ENCODE measurements around the gene KIF4B. TPM values are rescaled to one million over a fixed set of nuclear protein-coding genes. Genes with fewer than 3 reads are reported as not detected.
"Not testable (repeated sequence)": the region's sequence is repeated elsewhere in the genome, so short reads cannot be mapped to it uniquely, and the experiment has no call there.

The KIF4B gene
- total RNA-seq, 1 experiment from 2014 or later, result 0.03 TPM

DNA sequence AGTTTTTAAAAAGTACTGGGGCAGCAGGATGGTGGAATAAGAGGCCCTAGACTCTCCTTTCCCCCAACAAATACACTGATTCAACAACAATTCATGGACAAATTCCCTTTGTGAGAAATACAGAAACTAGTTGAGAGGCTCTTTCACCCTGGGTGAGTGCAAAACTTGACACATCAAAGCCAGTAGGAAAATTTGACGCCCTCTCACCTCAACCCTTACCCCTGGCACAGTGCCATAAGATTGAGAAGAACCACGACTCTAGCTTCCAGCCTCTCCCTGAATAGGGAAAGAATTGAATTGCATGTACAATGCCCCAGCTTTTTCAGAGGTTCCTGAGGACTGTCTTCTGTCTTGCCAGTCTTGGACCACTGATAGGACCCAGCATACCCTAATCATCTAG lies 12.3 kb downstream of the KIF4B start:
- H3K4me3 ChIP-seq (ENCODE audit: insufficient read depth, low read depth, low read length), result no peak overlapping the region
- H3K27me3 ChIP-seq (ENCODE audit: control insufficient read depth, insufficient read depth, low read length), result no peaks in the 10 kb centered on the region
- no peaks in the 10 kb centered on the region for H3K36me3 ChIP-seq (replicated peaks; ENCODE audit: control insufficient read depth, insufficient read depth, low read length)
- no peak for DNase-seq

DNA sequence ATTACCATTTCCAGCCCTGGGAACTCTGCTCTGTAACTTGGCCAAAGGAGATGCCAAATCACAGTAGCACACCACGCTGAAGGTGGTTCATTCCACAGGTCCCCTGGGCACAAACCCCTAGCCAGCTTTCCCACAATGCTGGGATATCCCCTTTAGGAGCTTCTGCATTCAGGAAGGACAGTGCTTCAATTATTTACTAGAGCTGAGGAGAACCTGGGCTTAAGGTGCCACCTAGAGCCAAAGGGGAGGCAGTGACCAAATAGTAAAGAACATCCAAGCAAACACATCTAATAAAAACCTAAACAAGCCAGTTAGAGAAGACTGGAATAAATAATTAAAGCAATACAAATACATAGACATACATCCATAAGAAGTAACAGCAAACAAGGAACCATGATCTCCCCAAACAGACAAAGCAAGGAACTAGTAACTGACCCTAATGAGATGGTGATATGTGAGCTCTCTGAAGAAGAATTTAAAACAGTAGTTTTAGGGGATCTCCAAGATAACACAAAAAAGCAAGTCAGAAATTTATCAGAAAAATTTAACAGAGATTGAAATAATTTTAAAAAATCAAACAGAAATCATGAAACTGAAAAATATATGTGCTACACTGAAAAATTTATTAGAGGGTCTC lies 14.6 kb downstream of the KIF4B start:
- no peaks in the 10 kb centered on the region for H3K36me3 ChIP-seq (replicated peaks; ENCODE audit: control insufficient read depth, insufficient read depth, low read length)
- H3K4me3 ChIP-seq (ENCODE audit: insufficient read depth, low read depth, low read length), result no peak overlapping the region

DNA sequence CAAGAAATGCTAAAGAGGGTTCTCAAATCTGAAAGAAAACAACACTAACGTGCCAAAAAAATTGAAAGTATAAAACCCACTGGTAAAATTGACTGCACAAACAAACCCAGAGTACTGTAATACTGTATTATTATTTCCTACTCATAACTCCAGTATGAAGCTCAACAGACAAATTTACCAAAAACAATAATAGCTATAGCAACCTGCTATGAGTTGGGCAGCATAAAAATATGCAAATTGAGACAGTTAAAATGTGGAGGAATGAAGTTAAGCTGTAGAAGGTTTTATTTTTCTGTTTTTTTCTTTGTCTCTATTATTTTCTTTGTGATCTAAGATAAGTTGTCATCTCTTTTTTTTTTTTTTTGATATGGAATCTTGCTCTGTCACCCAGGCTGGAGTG lies 15.7 kb downstream of the KIF4B start:
- Histone ChIP-seq H3K36me3 (replicated peaks; ENCODE audit: control insufficient read depth, insufficient read depth, low read length) (no peaks in the 10 kb centered on the region), H3K4me3 (ENCODE audit: insufficient read depth, low read depth, low read length) (no peak overlapping the region), H3K27me3 (ENCODE audit: control insufficient read depth, insufficient read depth, low read length) (no peaks in the 10 kb centered on the region)
- no peak for DNase-seq

More for the DNA sequence above, 14.6 kb downstream of the KIF4B start:
- peak; percentile 42 for DNase-seq
- no peaks in the 10 kb centered on the region for H3K27me3 ChIP-seq (ENCODE audit: control insufficient read depth, insufficient read depth, low read length)

DNA sequence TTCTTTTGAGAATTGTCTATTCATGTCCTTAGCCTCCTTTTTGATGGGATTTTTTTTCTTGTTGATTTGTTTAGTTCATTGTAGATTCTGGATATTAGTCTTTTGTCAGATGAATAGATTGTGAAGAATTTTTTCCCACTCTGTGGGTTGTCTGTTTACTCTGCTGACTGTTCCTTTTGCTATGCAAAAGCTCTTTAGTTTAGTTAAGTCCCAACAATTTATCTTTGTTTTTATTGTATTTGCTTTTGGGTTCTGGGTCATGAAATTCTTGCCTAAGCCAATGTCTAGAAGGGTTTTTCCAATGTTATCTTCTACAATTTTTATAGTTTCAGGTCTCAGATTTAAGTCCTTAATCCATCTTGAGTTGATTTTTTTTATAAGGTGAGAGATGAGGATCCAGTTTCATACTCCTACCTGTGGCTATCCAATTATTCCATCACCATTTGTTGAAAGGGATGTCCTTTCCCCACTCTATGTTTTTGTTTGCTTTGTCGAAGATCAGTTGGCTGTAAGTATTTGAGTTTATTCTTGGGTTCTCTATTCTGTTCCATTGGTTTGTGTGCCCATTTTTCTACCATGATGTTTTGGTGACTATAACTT lies 20.7 kb downstream of the KIF4B start:
- H3K4me3 ChIP-seq (ENCODE audit: insufficient read depth, low read depth, low read length); H3K36me3 ChIP-seq (replicated peaks; ENCODE audit: control insufficient read depth, insufficient read depth, low read length); H3K27me3 ChIP-seq (ENCODE audit: control insufficient read depth, insufficient read depth, low read length); DNase-seq: not testable (repeated sequence)

DNA sequence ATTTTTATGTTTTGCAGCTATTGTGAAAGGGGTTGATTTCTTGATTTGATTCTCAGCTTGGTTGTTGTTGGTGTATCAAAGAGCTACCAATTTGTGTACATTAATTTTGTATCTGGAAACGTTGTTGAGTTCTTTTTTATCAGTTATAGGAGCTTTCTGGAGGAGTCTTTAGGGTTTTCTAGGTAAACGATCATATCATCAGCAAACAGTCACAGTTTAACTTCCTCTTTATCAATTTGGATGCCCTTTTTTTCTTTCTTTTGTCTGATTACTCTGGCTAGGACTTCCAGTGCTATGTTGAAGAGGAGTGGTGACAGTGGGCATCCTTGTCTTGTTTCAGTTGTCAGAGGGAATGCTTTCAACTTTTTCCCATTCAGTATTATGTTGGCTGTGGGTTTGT lies 21.5 kb downstream of the KIF4B start:
- H3K27me3 ChIP-seq (ENCODE audit: control insufficient read depth, insufficient read depth, low read length); H3K36me3 ChIP-seq (replicated peaks; ENCODE audit: control insufficient read depth, insufficient read depth, low read length); DNase-seq; H3K4me3 ChIP-seq (ENCODE audit: insufficient read depth, low read depth, low read length): not testable (repeated sequence)

DNA sequence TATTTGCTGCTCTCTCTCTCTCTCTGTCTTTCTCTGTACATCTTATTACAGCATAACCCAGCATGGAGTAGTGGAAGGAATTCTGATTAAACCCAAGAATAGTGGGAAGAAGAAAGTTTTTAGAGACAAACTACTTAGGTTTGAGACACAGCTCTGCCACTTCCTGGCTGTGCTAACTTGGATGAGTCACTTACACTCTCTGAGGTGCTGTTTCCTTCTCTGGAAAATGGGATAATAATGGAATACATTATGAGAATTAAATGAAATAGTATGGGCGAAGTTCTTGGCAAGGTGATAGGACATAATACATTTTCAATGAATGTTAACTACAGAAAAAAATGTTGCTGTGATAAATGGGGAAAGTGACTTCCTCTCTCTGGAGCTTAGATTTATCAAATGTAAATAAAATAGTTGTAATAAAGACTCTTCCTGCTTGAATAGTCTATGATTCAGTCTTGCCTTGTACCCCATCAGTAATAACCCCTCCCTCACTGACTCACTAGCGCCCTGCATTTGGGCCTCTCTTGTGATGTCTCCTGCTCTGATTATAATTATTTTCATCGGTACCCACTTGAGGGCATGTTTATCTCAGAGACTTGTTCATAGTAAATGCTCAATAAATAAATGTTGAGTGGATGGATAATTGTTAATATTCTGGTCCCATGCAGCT lies 27.6 kb downstream of the KIF4B start:
- Histone ChIP-seq H3K27me3 (ENCODE audit: control insufficient read depth, insufficient read depth, low read length) (no peaks in the 10 kb centered on the region), H3K4me3 (ENCODE audit: insufficient read depth, low read depth, low read length) (no peak overlapping the region), H3K36me3 (replicated peaks; ENCODE audit: control insufficient read depth, insufficient read depth, low read length) (no peaks in the 10 kb centered on the region)
- DNase-seq, result no peak

DNA sequence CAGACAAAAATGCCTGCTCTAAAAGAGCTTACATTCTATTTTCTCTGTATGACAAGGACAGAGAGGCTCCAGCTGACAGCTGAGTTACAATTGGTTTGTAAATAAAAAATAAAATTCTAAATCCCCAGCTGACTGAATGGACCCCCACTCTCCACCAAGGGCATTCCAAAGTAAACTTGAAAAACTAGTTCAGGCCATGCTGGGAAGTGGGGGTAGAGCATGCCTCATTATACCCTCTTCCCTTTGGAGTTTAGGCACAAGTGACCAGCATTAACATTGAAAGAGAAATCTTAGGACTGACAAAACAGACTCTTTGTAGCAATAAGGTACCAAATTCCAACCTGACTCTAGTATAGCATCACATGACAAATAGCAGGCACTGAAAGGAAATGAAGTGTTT lies 31.0 kb downstream of the KIF4B start:
- H3K36me3 ChIP-seq (replicated peaks; ENCODE audit: control insufficient read depth, insufficient read depth, low read length), result no peaks in the 10 kb centered on the region
- no peak overlapping the region for H3K4me3 ChIP-seq (ENCODE audit: insufficient read depth, low read depth, low read length)
- no peak for DNase-seq

DNA sequence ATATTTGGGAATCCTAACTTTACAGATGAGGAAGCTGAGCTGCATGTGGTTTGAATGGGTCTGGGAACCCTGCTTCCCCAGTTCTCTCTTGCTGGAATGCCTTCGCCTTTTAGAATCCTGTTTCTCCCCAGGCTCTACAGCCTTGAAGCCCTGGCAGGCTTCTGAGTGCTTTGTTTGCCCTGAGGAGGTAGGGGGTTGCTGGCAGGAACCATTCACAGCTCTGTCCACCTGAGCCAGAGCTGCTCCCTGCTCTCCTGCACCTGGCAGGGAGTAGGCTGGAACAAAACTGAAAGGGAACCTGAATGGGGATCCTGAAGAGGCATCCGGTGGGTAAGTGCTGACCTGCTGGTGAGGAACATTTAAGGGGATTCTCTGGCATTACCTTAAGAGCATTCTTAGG lies 33.0 kb downstream of the KIF4B start:
- Histone ChIP-seq H3K36me3 (replicated peaks; ENCODE audit: control insufficient read depth, insufficient read depth, low read length) (no peaks in the 10 kb centered on the region), H3K4me3 (ENCODE audit: insufficient read depth, low read depth, low read length) (no peak overlapping the region), H3K27me3 (ENCODE audit: control insufficient read depth, insufficient read depth, low read length) (no peaks in the 10 kb centered on the region)
- no peak for DNase-seq

More for the DNA sequence above, 31.0 kb downstream of the KIF4B start:
- H3K27me3 ChIP-seq (ENCODE audit: control insufficient read depth, insufficient read depth, low read length), result no peaks in the 10 kb centered on the region

DNA sequence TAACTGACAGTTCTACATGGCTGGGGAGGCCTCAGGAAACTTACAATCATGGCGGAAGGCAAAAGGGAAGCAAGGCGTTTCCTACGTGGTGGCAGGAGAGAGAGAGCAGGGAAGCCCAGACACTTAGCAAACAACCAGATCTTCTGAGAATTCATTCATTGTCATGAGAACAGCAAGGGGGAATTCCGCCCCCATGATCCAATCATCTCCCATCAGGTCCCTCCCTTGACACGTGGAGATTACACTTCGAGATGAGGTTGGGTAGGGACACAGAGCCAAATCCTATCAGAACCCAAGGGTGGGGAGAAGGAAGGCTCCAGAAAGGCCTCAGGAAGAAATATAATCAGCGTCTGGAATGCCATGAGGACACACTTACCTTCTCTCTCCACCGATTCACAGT lies 34.3 kb downstream of the KIF4B start:
- Histone ChIP-seq H3K27me3 (ENCODE audit: control insufficient read depth, insufficient read depth, low read length) (no peaks in the 10 kb centered on the region), H3K4me3 (ENCODE audit: insufficient read depth, low read depth, low read length) (no peak overlapping the region), H3K36me3 (replicated peaks; ENCODE audit: control insufficient read depth, insufficient read depth, low read length) (no peaks in the 10 kb centered on the region)
- DNase-seq, result no peak

DNA sequence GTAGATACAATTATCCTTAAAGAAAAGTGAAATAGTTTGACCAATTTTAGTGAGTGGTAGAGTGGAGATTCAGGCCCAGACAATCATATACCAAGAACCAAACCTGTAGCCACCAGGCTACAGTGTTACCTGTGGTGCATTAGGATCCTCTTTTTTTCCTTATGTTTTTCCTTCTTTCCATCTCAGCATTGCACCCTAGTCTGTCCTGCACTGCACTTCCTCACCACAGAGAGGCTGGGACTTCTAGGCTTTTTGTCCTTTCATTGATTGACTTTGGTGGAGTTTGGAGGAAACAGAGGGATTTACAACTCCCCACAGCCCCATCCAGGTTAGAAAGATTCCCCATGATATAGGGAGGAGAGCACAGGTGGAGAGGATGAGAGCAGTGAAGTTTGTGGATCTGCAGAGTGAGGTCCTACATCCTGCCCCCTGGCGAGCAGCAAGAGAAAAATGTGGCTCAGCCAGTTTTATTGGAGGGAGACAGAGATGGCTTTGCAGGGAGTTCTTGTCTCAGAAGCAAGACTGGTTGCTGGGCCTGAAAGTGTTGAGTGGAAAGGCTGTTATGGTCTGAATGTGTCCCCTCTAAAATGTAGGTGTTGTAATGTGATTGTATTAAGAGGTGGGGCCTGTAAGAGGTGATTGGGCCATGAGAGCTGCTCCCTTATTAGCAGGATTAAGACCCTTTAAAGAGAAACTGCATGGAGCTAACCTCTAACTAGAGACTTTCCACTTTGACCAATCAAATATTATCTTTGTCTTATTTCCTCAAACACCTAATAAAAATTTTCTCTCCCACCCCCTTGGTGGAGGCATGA lies 36.2 kb downstream of the KIF4B start:
- no peaks in the 10 kb centered on the region for H3K27me3 ChIP-seq (ENCODE audit: control insufficient read depth, insufficient read depth, low read length)
- no peak for DNase-seq
- H3K36me3 ChIP-seq (replicated peaks; ENCODE audit: control insufficient read depth, insufficient read depth, low read length), result no peaks in the 10 kb centered on the region
- no peak overlapping the region for H3K4me3 ChIP-seq (ENCODE audit: insufficient read depth, low read depth, low read length)

DNA sequence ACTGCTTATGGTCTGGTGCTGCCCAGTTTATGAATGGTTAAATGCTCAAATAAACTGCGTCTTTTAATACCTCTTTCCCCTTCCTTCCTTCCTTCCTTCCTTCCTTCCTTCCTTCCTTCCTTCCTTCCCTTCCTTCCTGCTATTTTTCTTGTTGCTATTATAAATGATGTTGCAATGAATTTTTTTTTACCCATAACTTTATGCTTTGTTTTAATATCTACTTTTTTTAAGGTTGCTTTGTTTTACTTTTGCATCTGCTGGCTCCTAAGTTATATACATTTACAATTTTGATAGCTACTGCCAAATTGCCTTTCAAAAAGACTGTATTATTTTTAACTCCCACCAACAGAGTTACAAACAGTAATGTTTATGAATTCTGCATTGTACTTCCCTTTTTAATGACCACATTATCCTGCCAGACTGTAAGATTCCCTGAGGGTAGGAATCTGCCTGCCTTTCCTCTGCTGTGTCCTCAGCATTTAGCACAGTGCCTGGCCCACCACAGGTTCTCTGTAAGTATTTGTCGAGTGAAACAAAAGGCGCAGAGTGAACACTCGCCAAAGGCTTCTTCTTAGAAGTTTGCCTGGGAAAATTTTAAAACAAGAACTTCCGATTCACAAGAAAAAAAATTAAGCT lies 36.9 kb downstream of the KIF4B start:
- Histone ChIP-seq H3K27me3 (ENCODE audit: control insufficient read depth, insufficient read depth, low read length) (no peaks in the 10 kb centered on the region), H3K36me3 (replicated peaks; ENCODE audit: control insufficient read depth, insufficient read depth, low read length) (no peaks in the 10 kb centered on the region), H3K4me3 (ENCODE audit: insufficient read depth, low read depth, low read length) (no peak overlapping the region)
- DNase-seq, result no peak

DNA sequence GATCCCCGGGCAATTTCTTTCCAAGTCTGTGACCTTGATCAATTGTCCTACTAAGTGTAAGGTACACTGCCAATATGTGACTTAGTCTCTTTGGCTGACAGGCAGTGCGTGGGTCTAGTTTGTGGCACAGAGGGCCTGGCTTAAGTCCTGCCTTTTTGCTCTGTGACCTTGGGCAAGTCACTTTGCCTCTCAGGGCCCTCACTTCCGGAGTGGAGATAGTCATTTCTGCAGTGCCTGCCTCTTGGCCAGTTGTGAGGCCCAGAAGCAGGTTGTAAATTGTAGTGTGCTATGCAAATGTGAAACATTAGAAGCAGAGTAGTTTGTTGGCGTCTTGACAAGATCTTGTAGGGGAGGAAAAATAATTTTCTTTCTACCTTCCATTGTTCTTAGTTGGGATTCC lies 39.0 kb downstream of the KIF4B start:
- no peaks in the 10 kb centered on the region for H3K36me3 ChIP-seq (replicated peaks; ENCODE audit: control insufficient read depth, insufficient read depth, low read length)
- no peak for DNase-seq
- H3K27me3 ChIP-seq (ENCODE audit: control insufficient read depth, insufficient read depth, low read length), result no peaks in the 10 kb centered on the region
- H3K4me3 ChIP-seq (ENCODE audit: insufficient read depth, low read depth, low read length), result no peak overlapping the region

DNA sequence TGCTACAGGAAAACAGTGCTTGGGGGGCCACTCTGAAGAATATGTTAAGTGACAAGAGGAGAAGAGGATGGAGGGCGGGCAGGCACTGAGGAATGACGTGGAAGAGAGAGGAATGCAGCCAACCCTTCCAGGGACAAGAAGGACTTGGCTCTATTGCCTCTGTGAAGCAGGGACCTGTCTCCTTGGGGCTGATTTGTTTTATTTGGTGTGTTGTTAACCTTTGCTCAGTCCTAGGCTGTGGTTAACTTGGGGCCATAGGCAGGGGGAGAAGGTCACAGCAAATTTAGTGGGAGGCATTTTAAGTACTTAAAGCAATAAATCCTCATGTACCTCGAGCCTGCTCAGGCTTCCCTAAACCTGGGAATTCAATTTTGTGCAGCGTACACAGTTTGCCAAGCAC lies 39.9 kb downstream of the KIF4B start:
- DNase-seq, result no peak
- H3K4me3 ChIP-seq (ENCODE audit: insufficient read depth, low read depth, low read length), result no peak overlapping the region
- H3K36me3 ChIP-seq (replicated peaks; ENCODE audit: control insufficient read depth, insufficient read depth, low read length), result no peaks in the 10 kb centered on the region

DNA sequence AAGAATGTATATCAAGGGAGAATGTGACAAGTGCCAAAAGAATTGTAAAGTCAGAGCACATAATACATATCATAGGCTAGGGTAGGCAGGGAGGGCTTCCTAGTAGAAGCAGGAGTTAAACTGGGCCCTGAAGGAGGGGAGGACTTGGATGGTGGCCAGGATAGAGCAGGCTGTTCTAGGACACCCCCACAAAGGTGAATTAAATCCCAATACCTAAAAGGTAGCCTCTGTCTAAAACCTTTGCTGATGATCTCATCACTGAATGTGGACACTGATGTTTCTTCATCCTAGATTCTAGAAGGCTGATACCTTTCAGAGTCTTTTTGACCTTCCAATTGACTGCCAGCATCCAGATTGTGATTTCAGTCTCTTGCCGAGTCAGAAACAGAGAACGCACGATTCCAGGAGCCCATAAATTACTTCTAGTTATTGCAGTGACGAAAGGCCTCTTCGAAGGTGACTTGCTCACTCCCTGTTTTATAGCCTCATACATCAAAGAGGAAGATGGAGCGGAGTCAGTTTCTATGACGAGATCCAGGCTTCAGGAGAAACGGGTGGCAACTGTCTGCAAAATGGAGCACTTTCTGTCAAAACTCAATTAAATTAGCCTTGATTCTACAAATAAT lies 43.2 kb downstream of the KIF4B start:
- Histone ChIP-seq H3K27me3 (ENCODE audit: control insufficient read depth, insufficient read depth, low read length) (no peaks in the 10 kb centered on the region), H3K4me3 (ENCODE audit: insufficient read depth, low read depth, low read length) (no peak overlapping the region), H3K36me3 (replicated peaks; ENCODE audit: control insufficient read depth, insufficient read depth, low read length) (no peaks in the 10 kb centered on the region)
- no peak for DNase-seq

More for the DNA sequence above, 39.9 kb downstream of the KIF4B start:
- no peaks in the 10 kb centered on the region for H3K27me3 ChIP-seq (ENCODE audit: control insufficient read depth, insufficient read depth, low read length)

All from H7 (cell line).